HG02571 (cell line): ENCODE measurements around the gene LARP4B.

Source experiments
- ATAC-seq: cut with Tn5 transposase; IDR thresholded peaks from one replicate; pipeline ENCODE4 v1.9.1; 2021; ENCODE audit warnings: mild to moderate bottlenecking, moderate library complexity; ENCODE audit not compliant: unreplicated experiment

LARP4B gene

DNA sequence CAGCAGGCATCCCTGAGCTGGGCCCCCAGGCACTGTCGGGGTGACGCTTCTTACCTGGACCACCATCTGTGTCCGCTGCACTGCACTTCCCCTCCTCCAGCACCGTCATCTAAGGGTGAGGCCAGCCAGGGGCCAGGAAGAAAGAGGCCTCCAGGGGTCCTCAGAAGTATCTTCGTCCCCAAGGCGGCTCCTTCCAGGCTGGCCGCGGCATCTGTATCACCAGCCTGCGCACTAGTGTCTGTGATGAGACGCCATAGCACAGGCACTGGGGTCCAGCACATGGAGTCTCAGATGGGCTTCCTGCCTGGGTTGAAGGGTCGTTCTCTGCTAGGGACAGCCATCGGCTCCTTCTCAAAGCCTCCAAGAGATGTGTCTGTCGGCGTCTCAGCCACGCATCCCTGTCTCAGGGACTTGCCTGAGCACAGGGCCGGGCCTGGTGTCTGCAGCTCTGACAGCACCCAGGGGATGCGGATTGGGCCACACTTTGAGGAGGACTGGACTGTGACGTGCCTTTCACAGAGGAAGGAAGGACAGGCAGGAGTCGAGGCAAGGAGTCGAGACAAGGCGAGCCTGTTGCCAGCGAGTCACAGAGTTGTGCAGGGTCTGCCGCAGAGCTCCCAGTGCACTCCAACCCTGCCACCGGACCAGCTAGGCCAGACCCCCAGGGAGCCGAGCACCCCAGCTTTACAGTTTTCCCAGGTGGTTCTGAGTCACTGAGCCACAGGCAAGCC is 140.5 kb downstream of the LARP4B start:
- ATAC-seq: no peak

DNA sequence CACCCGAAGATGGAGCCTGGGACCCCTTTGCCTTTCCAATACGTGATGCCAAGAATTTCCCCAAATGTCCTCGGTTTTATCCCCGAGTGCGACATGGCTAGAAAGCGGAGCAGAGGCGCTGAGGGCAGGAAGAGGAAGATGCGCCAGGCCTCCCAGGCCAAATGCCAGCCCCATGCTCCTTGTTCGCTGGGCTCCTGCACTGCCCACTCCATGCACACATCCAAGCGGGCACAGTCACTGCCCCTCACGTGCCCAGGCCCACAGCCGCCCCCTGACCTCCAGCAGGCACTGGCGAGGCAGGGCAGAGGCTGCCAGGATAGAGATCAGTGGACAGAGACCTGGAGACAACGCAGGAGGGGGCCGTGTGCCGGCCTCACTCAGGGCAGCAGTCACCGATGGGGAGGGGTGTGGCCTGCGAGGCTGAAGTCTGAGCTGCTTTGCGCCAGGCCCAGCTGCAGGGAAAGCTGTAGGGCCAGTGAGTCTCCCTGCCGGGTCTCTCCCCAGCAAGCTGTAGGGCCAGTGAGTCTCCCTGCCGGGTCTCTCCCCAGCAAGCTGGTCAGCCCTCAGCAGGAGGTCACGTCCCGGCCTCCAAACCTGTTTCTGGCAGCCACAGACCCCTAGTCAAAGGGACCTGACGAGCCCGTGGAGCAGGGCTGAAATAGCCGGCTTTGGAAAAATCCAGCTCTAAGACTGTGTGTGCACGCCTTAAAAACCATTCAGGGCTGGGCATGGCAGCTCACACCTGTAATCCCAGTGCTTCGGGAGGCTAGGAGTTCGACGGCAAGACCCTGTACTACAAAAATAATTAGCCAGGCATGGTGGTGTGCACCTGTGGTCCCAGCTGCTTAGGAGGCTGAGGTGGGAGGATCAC is 141.4 kb downstream of the LARP4B start:
- ATAC-seq: no peak

DNA sequence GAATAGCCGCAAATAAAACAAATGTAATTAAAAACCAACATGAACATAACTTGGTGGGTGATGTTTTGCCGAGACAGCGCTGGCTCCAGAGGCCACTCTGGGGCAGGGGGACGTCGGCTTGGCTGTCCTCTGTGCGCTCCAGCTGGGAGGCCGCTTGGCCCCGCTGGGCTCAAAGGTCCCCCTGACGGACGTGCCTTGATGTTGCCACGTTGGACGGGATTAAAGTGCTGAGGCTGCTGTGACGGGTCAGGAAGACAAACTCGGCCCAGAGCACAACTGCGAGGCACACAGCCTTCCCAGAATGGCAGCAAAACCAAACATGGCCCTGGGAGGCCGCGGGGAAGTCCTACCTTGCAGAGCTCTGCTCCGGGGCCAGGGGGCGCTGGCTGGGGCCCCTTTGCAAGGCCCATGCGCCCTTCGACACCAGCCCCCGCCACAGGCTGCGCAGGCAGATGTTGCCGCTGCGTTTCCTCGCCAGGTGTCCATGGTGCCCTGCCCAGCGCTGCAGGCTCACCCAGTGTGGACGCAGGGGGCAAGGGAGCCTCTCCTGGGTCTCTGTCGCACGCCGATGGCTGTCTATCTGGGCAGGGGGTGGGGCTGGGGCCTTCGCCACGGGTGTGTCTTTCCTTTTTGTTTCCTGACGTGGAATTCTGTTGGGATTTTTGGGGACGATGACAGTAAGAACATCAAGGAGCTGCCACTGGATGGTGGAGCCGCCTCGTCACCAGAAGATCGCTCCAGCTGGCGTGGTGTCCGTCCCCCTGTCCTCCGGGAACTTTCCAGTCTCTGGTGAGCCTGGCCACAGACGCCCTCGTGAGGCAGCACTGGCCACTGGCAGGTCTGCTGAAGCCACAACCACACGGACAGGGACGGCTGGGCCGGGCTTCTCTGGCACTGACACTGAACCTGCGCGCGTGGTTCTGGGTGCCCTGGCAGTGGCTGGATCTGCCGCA is 142.4 kb downstream of the LARP4B start:
- no peak for ATAC-seq

DNA sequence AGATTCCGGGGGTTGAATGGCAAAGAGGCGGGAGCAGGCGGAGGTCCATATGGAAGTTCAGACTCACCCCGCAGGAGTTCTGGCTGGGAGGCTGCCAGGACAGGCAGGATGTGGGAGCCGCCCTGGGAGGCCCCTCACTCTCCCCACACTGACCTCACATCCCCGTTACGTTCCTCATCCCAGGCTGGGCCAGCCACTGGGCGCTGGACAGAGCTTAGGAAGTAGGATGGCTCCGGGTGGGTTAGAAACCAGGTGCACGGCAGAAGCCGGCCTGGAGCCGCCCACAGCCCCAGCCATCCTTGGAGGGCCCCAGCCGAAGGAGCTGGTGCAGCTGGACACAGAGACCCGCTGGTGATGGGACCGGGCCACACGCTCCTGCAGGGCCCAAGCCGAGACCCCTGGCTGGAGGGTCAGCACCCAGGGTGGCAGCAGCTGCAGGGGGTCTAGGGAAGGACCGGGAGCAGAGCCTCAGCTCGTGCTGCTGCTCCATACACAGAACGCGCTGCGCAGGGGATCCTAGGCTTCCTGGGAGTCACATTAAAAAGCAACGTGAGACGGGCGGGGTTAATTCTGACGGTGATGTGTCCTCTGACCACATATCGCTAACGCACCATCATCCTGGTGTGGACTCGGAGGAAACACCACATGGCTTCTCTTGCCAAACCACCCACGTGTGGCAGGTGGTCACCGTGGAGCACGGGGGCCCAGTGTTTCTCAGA is 143.4 kb downstream of the LARP4B start:
- no peak for ATAC-seq

DNA sequence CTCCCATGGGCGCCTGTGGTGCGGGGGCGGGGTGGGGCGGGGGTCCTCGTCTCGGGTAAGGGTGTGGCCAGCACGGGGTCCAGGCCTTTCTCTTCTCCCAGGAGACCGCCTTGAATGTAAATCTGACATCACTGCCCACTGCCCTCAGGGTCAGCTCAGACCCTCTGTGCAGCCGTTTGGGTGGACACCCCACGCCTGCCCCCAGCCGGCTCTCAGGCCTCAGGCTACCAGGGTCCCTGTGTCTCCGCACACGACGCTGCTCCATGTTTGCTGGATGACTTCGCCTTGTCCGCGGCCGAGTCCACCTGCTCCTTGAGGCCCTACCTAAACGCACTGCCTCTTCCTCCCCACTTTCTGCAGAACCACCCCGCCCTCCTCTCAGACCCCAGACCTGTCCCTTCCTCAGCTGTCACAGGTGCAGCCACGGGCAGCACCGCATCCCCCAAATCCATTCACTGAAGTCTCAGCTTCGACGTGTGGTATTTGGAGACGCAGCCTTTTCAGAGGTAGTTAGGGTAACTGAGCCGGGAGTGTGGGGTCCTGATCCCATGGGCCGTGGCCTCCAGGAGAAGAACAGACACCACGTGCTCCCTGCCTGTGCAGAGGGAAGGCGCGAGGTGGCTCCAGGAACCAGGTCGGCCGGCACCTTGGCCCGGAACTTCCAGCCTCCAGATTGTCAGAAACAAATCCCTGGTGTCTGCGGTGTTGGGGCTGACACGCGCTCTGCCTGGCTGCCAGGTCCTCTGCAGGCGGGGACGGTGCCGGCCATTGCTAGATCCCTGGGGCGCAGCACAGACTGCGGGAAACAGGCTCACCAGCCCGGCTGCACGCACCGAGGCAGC is 144.7 kb downstream of the LARP4B start:
- no peak for ATAC-seq

DNA sequence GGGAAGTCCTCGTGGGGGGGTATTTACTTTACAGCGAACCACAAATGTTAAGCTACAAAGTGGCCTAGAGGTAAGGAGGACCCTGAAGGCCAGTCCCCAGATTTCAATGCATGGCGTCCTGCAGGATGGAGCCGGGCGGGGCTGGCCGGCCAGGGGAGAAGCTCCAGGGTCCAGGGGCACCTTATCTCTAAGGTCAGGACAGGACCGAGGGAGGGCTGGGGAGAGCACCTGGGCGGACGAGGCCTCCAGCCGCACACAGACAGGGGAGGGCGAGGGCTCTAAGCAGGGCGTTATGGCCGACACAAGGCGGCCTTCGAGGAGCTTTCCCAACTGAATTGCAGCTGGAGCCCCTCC is 145.7 kb downstream of the LARP4B start:
- no peak for ATAC-seq

DNA sequence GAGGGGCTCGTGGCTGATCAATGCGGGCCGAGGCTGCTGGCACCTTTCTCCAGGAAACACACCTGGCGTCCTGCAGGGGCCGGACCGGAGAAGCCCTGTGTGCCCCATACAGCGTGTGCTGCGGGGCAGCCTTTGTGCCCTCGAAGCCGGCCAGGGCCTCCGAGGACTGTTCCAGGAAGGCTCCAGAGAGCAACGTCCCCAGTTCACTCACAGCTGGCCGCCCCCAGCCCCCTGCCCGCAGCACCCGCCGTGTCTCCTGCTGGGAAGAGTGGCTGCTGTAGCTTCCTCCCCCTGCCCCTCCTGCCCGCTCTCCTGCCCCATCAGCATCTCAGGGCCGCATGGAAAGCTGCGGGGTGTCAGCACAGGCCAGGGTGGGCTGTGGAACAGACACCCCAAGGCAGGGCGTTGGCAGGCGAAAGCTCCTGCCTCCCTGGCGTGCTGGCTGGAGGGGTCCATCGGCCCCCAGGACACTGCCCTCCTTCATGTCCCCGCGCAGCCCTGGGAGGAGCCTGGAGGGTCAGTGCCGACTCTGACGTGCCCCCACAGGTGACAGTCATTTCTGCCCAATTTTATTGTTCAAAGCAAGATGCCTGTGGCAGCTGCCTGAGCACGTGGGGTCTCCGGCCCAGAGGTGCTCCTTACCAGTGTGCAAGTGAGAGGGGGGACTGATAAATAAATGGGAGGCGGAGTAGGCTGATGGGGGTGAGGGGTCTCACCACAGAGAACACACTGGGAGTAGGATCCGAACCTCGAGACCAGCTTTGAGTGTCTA is 146.2 kb downstream of the LARP4B start:
- no peak for ATAC-seq

DNA sequence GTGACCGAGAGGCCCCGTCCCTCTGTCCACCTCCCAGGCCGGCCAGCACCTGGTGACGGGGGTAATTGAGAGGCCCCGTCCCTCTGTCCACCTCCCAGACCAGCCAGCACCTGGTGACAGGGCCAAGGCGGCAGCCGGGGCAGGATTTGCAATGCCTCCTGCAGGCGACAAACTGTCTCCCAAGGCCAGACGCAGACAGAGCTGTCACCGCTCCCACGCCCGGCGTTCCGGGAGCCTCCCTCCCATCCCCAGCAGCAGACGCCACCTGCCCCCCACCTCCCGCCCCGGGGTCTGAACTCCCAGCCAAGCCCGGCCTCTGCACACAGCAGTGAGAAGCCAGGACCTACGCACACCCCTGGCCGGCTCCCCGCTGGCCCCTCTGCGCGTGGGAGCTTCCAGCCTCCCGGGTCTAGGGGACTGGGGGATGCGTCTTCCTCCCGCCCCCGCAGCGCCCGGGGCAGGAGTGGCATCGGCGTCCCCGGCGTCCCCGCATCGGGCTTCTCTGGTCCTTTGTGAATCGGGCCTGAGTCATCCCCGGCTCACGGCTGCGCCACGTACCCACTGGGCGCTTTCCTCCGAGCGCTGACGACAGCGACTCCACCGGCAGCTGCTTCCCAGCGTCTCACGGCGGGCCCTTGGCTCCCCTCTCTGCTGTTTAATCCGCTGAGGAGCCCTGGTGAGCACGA is 147.0 kb downstream of the LARP4B start:
- no peak for ATAC-seq

DNA sequence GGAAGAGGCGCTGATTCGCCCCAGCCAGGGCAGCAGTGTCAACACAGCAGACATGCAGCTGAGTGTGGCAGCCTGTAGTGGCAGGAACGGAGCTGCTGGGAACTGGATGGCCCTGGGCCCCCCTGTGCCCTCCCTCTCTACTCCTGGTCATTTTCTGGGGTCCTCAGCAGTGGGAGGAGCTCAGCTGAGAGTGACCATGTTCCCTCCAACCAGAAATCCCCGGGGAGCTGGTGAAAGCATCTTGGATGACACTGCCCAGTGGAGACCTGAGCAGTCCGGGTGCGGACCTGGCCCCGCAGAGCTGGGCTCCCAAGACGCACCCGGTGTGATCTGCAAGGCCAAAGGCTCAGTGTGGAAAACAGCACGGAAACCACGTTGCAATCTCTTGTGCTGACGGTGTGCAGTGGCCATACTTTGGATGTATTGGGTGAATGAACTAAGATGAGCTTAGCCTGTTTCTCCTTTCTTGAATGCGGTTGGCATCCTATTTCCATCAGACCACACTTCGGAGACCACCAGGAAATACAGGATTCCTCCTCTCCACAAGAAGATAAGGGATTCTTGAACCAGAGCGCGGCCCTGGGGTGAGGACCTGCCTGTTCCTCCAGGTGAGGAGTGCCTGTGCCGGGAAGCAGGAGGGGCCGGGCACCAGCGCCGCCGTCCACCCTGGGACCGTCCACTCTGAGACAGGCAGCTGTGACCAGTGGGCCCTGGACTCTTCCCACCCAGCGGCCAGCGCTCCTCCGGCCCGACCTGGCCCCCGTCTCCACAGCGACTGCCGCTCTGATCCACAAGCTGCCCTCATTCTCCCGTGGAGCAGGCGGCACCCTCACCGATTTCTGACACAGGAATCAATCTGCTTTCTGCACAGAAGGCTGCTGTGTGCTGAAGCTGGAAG is 148.5 kb downstream of the LARP4B start:
- ATAC-seq: no peak

DNA sequence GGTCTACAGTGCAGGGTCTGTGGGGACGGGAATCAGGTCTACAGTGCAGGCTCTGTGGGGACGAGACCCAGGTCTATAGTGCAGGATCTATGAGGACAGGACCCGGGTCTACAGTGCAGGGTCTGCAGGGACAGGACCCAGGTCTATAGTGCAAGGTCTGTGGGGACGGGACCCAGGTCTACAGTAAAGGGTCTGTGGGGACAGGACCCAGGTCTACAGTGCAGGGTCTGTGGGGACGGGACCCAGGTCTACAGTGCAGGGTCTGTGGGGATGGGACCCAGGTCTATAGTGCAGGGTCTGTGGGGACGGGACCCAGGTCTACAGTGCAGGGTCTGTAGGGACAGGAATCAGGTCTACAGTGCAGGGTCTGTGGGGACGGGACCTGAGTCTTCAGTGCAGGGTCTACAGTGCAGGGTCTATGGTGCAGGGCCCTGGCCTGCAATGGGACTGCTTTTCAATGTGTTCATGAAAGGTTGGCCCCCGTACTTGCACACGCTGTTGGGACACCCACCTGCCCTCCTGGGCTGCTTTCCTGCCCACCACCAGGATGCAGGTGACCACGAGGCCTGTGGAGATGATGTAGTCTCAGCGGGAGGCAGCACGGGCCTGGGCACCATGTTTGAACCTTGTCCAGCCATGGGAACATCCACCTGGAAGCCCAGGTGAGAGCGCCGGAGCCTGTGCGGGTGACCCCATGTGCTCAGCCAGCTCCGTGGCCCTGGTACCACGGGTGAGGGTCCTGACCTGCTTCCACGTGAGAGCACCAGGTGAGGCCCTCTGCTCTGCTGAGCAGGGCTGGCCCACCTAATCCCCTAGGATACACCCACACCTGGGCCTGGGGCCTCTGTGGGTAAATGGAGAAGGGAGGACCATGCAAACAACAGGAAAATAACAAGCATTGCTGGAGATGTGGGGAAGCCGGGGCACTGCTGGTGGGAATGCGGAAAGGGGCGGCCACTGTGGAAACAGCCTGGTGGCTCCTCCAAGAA is 150.7 kb downstream of the LARP4B start:
- ATAC-seq: no peak

DNA sequence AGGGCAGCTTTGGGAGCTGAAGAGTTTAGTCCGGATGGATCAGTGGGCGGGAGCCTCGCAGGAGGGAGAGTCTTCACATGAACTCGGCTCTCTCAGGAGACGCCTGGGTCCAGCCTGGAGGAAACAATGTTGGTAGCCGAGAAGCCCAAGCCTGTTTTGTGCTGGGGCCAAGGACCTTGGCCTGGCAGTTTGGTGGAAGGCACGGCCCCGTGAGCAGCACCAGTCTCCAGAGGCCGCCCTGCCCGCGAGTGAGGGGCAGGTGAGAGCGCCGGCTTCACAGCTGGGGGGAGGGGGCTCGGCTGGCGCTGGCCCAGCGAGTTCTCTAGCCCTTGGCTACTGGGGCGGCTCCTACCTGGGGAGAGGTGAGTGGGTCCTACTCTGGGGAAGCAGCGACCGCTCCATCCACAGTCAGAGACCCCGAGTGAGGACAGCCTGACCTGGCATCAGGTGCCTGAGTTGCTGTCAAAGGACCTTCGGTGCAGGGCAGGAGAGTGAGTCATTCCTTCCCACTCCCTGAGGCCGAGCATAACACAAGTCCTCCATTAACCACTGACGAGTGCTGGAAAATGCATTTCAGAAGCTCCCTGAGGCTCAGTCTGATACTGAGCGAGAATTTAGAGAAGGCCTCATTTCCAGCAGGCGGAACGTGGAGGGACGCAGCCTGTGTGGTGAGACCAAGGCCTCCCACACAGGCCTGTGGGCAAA is 152.7 kb downstream of the LARP4B start:
- ATAC-seq: no peak

DNA sequence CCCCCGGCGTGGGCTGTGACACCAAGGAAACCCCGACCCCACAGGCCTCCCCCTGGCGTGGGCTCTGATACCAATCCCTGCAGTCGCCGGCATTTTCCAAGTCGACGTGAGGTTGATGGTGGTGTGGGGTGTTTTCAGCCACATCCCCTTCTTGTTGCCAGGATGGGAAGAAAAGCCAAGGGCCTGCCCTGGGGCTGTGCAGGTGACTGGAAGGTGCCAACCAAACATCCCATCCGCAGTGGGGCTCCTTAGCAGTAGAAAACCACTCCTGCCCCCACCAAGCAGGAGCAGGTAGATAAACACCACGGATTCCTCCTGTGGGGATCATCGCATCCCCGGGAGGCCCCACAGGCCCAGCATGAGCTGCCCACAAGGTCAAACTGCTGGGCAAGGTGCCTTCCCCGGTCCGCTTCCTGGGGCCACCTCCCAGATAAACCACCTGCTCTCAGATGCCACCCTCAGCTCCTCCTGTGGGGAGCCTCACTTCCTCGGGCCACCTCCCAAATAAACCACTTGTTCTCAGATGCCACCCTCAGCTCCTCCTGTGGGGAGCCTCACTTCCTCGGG is 153.5 kb downstream of the LARP4B start:
- no peak for ATAC-seq

DNA sequence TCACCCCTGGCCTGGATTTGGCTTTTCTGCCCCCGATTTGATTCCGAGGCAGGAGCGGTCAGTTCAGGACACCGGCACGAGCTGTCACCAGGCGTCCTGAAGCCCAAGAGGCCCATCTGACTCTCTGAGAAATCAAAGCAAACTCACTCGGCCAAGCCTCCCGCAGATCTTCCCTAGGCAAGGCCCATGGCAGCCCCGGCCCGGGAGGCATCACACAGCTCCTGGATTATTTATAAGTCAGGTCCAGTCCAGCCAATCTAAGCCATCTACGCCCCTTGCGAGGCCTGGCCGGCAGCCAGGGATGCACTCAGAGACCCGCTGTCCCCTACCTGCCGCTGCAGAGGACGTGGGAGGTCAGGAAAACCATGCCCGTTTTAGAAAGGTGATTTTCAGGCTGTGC is 154.7 kb downstream of the LARP4B start:
- ATAC-seq: no peak

DNA sequence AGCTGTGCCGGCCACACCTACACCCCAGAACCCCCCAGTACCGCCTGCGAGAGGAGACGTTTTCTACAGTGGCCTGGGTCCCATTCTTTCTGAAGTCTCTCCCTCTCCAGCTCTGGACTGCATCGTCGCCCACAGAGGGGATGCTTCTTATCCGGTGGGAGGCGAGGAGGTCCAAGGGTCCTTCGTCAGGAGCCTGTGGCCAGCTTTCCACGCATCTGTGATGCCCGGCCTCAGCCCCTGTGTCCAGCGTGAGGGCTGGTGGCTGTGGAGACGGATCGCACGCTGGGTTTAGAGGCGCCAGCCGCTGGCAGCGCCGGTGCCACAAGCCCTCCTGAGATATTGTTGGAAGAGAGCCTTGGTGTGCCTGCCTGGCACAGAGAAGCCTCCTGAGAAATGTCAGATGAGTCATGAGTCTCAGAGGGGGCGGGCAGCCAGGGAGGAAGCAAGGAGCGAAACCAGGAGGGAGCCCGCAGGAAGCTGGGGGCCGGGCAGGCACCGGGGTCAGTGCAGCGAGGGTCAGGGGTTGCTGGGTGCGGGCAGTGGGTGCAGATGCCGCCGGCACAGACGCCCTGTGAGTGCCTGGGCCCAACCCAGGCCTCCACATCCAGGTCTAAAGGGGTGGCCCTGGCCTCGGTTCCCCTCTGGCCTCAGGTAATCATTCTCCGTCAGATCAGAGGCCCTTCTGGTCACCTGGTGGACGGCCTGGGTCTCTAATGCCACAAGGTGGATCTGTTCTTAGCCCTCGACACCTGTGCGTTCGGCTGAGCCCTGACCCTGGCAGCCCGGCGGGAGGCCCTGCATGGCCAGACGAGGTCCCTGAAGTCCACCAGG is 156.0 kb downstream of the LARP4B start:
- ATAC-seq: no peak
